ENCODE measurements around the gene CD36.

The CD36 gene

GRCh38 chr7:80671744-80672143 lies 33.3 kb downstream of the CD36 start:
- H3K27ac Mint-ChIP-seq = no peak overlapping the region
- ATAC-seq (replicated peaks) (no peak), DNase-seq (no peak)
- H3K27me3 Mint-ChIP-seq = no peaks in the 10 kb centered on the region
- peaks cover 0 to 2% of the 10 kb centered on the region in 2 donors for H3K9me3 Mint-ChIP-seq
- H3K36me3 Mint-ChIP-seq (ENCODE audit: insufficient read depth) = peaks cover 4% of the 10 kb centered on the region
- no peaks in the 10 kb centered on the region for H3K4me1 Mint-ChIP-seq (ENCODE audit: low read depth in 2 of 2)
- no peak overlapping the region for H3K4me3 Mint-ChIP-seq

GRCh38 chr7:80675090-80675489 lies 36.6 kb downstream of the CD36 start:
- H3K27ac Mint-ChIP-seq = no peak overlapping the region
- ATAC-seq (replicated peaks) (no peak), DNase-seq (no peak)
- H3K4me3 Mint-ChIP-seq = no peak overlapping the region
- H3K9me3 Mint-ChIP-seq = peaks cover 2 to 7% of the 10 kb centered on the region in 2 donors
- no peaks in the 10 kb centered on the region for H3K27me3 Mint-ChIP-seq
- peaks cover 4% of the 10 kb centered on the region for H3K36me3 Mint-ChIP-seq (ENCODE audit: insufficient read depth)
- no peaks in the 10 kb centered on the region for H3K4me1 Mint-ChIP-seq (ENCODE audit: low read depth in 2 of 2)

- Mint-ChIP-seq H3K27ac (no peak overlapping the region), H3K4me1 (ENCODE audit: low read depth in 2 of 2) (no peaks in the 10 kb centered on the region), H3K4me3 (no peak overlapping the region), H3K36me3 (ENCODE audit: insufficient read depth) (no peaks in the 10 kb centered on the region), H3K27me3 (no peaks in the 10 kb centered on the region), H3K9me3 (peaks cover 2 to 7% of the 10 kb centered on the region in 2 donors)
- DNase-seq (no peak), ATAC-seq (replicated peaks) (no peak)
These were observed 38.0 kb downstream of the CD36 start for GRCh38 chr7:80676404-80676803.

- Mint-ChIP-seq H3K36me3 (ENCODE audit: insufficient read depth) (no peaks in the 10 kb centered on the region), H3K27ac (no peak overlapping the region), H3K4me3 (no peak overlapping the region), H3K4me1 (ENCODE audit: low read depth in 2 of 2) (no peaks in the 10 kb centered on the region), H3K9me3 (peaks cover 3 to 7% of the 10 kb centered on the region in 2 donors), H3K27me3 (no peaks in the 10 kb centered on the region)
- ATAC-seq (replicated peaks) (no peak), DNase-seq (no peak)
These were observed 39.2 kb downstream of the CD36 start for GRCh38 chr7:80677629-80678028.

- Mint-ChIP-seq H3K4me1 (ENCODE audit: low read depth in 2 of 2) (no peaks in the 10 kb centered on the region), H3K4me3 (no peak overlapping the region), H3K27ac (no peak overlapping the region), H3K27me3 (no peaks in the 10 kb centered on the region), H3K36me3 (ENCODE audit: insufficient read depth) (no peaks in the 10 kb centered on the region), H3K9me3 (peaks cover 3 to 7% of the 10 kb centered on the region in 2 donors)
- no peak for ATAC-seq (replicated peaks)
- no peak for DNase-seq
These were observed 40.3 kb downstream of the CD36 start for GRCh38 chr7:80678707-80679106.

- no peak overlapping the region for H3K27ac Mint-ChIP-seq
- no peak overlapping the region for H3K4me3 Mint-ChIP-seq
- DNase-seq (no peak), ATAC-seq (replicated peaks) (no peak)
- no peaks in the 10 kb centered on the region for H3K4me1 Mint-ChIP-seq (ENCODE audit: low read depth in 2 of 2)
- H3K36me3 Mint-ChIP-seq (ENCODE audit: insufficient read depth) = no peaks in the 10 kb centered on the region
- no peaks in the 10 kb centered on the region for H3K27me3 Mint-ChIP-seq
- peaks cover 3 to 7% of the 10 kb centered on the region in 2 donors for H3K9me3 Mint-ChIP-seq
These were observed 41.8 kb downstream of the CD36 start for GRCh38 chr7:80679921-80680907.

- no peaks in the 10 kb centered on the region for H3K4me1 Mint-ChIP-seq (ENCODE audit: low read depth in 2 of 2)
- H3K36me3 Mint-ChIP-seq (ENCODE audit: insufficient read depth) = no peaks in the 10 kb centered on the region
- no peaks in the 10 kb centered on the region for H3K27me3 Mint-ChIP-seq
- no peak overlapping the region for H3K27ac Mint-ChIP-seq
- ATAC-seq (replicated peaks) = no peak
- peaks cover 1 to 7% of the 10 kb centered on the region in 2 donors for H3K9me3 Mint-ChIP-seq
- no peak for DNase-seq
- H3K4me3 Mint-ChIP-seq = no peak overlapping the region
These were observed 42.9 kb downstream of the CD36 start for GRCh38 chr7:80681272-80681885.

GRCh38 chr7:80682744-80683143 lies 44.3 kb downstream of the CD36 start:
- no peak overlapping the region for H3K4me3 Mint-ChIP-seq
- no peak for DNase-seq
- H3K36me3 Mint-ChIP-seq (ENCODE audit: insufficient read depth) = no peaks in the 10 kb centered on the region
- peaks cover 1 to 4% of the 10 kb centered on the region in 2 donors for H3K9me3 Mint-ChIP-seq
- no peaks in the 10 kb centered on the region for H3K4me1 Mint-ChIP-seq (ENCODE audit: low read depth in 2 of 2)
- H3K27ac Mint-ChIP-seq = no peak overlapping the region
- ATAC-seq (replicated peaks) = no peak
- no peaks in the 10 kb centered on the region for H3K27me3 Mint-ChIP-seq

- H3K36me3 Mint-ChIP-seq (ENCODE audit: insufficient read depth) = no peaks in the 10 kb centered on the region
- peaks cover 4 to 10% of the 10 kb centered on the region in 2 donors for H3K9me3 Mint-ChIP-seq
- no peak overlapping the region for H3K27ac Mint-ChIP-seq
- no peak for ATAC-seq (replicated peaks)
- DNase-seq = no peak
- H3K4me1 Mint-ChIP-seq (ENCODE audit: low read depth in 2 of 2) = no peaks in the 10 kb centered on the region
- no peak overlapping the region for H3K4me3 Mint-ChIP-seq
- no peaks in the 10 kb centered on the region for H3K27me3 Mint-ChIP-seq
These were observed 48.1 kb downstream of the CD36 start for GRCh38 chr7:80686576-80686975.

GRCh38 chr7:80699045-80699638 lies 60.7 kb downstream of the CD36 start:
- no peak for ATAC-seq (replicated peaks)
- Mint-ChIP-seq H3K27ac (no peak overlapping the region), H3K9me3 (peaks cover 8 to 10% of the 10 kb centered on the region in 2 donors), H3K4me1 (ENCODE audit: low read depth in 2 of 2) (no peaks in the 10 kb centered on the region), H3K36me3 (ENCODE audit: insufficient read depth) (no peaks in the 10 kb centered on the region), H3K27me3 (no peaks in the 10 kb centered on the region), H3K4me3 (no peak overlapping the region)
- DNase-seq = no peak

GRCh38 chr7:80699721-80700256 lies 61.3 kb downstream of the CD36 start:
- ATAC-seq (replicated peaks) (no peak), DNase-seq (no peak)
- Mint-ChIP-seq H3K36me3 (ENCODE audit: insufficient read depth) (no peaks in the 10 kb centered on the region), H3K4me1 (ENCODE audit: low read depth in 2 of 2) (no peaks in the 10 kb centered on the region), H3K9me3 (peaks cover 8 to 10% of the 10 kb centered on the region in 2 donors), H3K27ac (no peak overlapping the region), H3K4me3 (no peak overlapping the region), H3K27me3 (no peaks in the 10 kb centered on the region)

- H3K27ac Mint-ChIP-seq = no peak overlapping the region
- no peaks in the 10 kb centered on the region for H3K27me3 Mint-ChIP-seq
- no peaks in the 10 kb centered on the region for H3K4me1 Mint-ChIP-seq (ENCODE audit: low read depth in 2 of 2)
- H3K36me3 Mint-ChIP-seq (ENCODE audit: insufficient read depth) = no peaks in the 10 kb centered on the region
- ATAC-seq (replicated peaks) = no peak
- DNase-seq = no peak
- no peak overlapping the region for H3K4me3 Mint-ChIP-seq
- H3K9me3 Mint-ChIP-seq = peaks cover 14 to 20% of the 10 kb centered on the region in 2 donors
These were observed 64.8 kb downstream of the CD36 start for GRCh38 chr7:80703272-80703671.

- H3K36me3 Mint-ChIP-seq (ENCODE audit: insufficient read depth) = no peaks in the 10 kb centered on the region
- DNase-seq = no peak
- no peak for ATAC-seq (replicated peaks)
- peaks cover 20 to 21% of the 10 kb centered on the region in 2 donors for H3K9me3 Mint-ChIP-seq
- no peak overlapping the region for H3K27ac Mint-ChIP-seq
- no peaks in the 10 kb centered on the region for H3K27me3 Mint-ChIP-seq
- H3K4me1 Mint-ChIP-seq (ENCODE audit: low read depth in 2 of 2) = no peaks in the 10 kb centered on the region
- H3K4me3 Mint-ChIP-seq = no peak overlapping the region
These were observed 66.8 kb downstream of the CD36 start for GRCh38 chr7:80705130-80705781.

Measured in effector memory CD8-positive, alpha-beta T cell (primary cell).